22Rv1 (cell line): ENCODE measurements around the gene SSTR1.

Experiments used
- H3K27ac ChIP-seq: fragments of 450-650 bp; 2 replicates; pipeline ENCODE4 v1.5.1; 2017
- ZFX ChIP-seq: fragments of 450-650 bp; IDR thresholded peaks from 2 replicates; pipeline ENCODE4 v1.6.1; 2017; ENCODE audit warnings: antibody characterized with exemption, borderline replicate concordance
- TF ChIP-seq, protein P1 (sequence below): fragments of 450-650 bp; IDR thresholded peaks from 2 replicates; pipeline ENCODE4 v1.5.1; 2017; ENCODE audit warnings: mild to moderate bottlenecking

SSTR1 gene

DNA sequence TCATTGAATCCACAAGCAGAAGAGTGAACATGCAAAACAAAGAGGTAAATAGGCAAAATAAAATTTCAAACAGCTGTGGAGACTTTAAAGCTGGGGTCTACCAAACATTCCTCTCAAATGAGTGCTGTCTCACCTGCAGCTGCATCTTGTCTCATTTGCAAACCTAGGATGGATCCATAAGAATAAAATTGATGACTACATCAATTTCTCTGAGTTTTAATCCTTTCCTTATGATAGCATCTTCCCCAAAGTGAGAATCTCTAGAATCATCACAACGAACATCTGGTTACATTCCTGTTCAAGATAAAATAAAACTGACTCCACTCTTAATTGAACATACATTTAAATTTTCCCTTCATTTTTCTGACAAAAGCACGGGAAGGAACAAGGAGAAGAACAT is 18.2 kb downstream of the SSTR1 start:
- no peak overlapping the region for H3K27ac ChIP-seq
- TF ChIP-seq, protein P1, sequence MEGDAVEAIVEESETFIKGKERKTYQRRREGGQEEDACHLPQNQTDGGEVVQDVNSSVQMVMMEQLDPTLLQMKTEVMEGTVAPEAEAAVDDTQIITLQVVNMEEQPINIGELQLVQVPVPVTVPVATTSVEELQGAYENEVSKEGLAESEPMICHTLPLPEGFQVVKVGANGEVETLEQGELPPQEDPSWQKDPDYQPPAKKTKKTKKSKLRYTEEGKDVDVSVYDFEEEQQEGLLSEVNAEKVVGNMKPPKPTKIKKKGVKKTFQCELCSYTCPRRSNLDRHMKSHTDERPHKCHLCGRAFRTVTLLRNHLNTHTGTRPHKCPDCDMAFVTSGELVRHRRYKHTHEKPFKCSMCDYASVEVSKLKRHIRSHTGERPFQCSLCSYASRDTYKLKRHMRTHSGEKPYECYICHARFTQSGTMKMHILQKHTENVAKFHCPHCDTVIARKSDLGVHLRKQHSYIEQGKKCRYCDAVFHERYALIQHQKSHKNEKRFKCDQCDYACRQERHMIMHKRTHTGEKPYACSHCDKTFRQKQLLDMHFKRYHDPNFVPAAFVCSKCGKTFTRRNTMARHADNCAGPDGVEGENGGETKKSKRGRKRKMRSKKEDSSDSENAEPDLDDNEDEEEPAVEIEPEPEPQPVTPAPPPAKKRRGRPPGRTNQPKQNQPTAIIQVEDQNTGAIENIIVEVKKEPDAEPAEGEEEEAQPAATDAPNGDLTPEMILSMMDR: no peak
- no peak for TF ChIP-seq ZFX

GRCh38 chr14:38226366-38226765 is 18.7 kb downstream of the SSTR1 start:
- TF ChIP-seq ZFX: no peak
- TF ChIP-seq, protein P1: no peak
- no peak overlapping the region for H3K27ac ChIP-seq

DNA sequence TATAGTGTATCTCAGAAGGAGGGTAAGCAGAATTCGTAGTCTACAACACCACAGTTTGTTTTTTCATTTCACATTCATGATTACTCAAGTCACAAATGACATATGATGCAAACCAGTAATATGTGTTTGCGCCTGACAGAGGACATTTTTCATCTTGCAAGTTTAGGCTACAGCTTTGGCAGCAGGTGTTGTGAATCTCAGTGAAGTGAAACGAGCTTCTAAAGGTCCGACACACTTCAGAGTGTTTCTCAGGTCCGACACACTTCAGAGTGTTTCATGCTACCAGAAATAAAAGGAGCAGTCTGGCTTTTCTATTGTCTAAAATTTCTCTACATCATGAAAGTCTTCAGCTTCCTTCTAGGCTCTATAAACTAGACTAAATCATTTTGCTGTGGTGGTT is 25.5 kb downstream of the SSTR1 start:
- TF ChIP-seq, protein P1: no peak
- TF ChIP-seq ZFX: no peak
- H3K27ac ChIP-seq: no peak overlapping the region

DNA sequence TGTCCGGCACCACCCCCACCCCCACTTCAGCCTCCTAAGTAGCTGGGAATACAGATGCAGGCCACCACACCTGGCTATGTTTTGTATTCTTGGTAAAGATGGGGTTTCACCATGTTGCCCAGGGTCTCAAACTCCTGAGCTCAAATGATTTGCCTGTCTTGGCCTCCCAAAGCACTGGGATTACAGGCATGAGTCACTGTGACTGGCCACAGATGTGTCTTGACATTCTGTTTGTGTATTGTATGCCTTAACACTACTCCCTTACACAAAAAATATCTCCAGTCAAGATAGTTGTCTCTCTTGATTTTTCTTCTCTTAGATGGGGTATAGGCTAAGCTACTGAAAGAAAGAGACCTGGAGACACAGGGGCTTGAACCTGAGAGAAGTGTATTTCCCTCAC is 30.6 kb downstream of the SSTR1 start:
- H3K27ac ChIP-seq: no peak overlapping the region
- TF ChIP-seq ZFX: no peak
- TF ChIP-seq, protein P1: no peak

DNA sequence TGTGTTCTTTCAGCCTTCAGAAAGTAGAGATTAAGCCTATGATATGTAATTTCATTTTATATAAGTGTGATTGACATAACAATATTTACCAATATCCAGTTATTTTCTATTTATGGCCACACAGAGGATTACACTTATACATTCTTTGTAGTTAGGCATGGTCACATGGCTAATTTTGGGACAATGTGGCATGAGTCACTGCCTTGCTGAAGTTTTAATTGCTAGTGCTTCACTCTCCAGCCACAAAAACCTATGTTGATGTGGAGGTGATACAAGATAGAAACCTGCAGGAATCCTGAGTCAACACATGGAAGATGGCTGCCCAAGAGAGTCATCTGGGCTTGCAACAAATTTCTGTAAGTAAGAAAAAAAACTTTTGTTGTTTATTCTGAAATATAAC is 31.2 kb downstream of the SSTR1 start:
- H3K27ac ChIP-seq: no peak overlapping the region
- TF ChIP-seq ZFX: no peak
- TF ChIP-seq, protein P1: no peak

DNA sequence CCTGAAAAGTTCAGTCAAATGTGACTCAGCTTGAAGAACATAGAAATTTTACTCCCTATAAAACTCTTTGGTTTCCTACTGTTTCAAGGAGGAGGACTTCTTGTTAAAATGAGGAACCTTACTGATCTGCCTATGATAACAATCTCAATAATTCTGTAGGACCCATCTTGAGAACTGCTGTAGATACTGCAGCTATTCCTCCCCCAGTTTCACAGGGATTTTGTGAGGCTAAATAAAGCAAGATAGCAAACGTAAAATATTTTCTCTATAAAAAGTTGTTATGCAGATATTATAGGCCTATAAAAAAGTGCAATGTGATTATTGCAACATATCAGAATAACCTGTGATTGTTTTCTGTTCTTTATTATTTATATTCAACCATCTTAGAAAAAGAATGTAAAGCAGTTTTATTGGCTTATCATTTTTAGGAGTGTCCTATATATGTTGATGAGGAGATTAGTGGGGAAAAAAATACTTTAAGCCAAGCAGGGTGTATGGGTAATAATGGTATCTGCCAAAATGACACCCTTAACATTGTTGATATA is 36.1 kb downstream of the SSTR1 start:
- peak overlapping the region; percentile 51 for H3K27ac ChIP-seq
- TF ChIP-seq, protein P1: no peak
- no peak for TF ChIP-seq ZFX

- TF ChIP-seq, protein P1: no peak
- no peak for TF ChIP-seq ZFX
- H3K27ac ChIP-seq: no peak overlapping the region
Observed at GRCh38 chr14:38248321-38249028, 40.8 kb downstream of the SSTR1 start.
